ENCODE data around the gene RRAGD. TPM values are rescaled to one million over a fixed set of nuclear protein-coding genes. Genes with fewer than 3 reads are reported as not detected.

The RRAGD gene
- polyA plus RNA-seq, 1 of the 3 experiments (the other 2 are of a cell fraction) = 0.07 TPM

DNA sequence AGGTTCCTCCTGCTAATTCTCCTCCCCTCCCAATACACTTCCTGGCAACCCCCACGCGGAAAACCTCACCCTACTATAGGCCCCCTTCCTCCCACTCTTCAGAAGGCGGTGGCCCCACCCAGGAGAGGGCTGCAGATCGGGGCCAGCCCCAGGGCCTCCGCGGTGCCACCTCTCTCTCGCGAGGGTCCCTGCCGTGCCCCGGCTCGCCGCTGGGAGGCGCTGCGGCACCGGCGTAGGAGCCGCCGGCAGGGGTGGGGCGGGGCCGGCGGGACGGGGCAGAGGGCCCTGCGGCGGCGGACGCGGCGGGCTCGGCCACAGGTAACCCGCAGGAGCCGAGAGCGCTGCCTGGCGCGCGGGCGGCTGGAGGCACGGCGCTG lies 20.8 kb upstream of the RRAGD start, which contains the start of gene ANKRD6:
TSS of gene ANKRD6 (plus strand) at position 278 of the 377 bp plus-strand sequence. CDS start 133,825 bp downstream, outside the sequence.
- ChIA-PET POLR2A (interaction anchor here (1.1 kb wide), 1 partner anchor 205 kb away, joined by 5 read pairs; no protein-coding TSS in a partner anchor), CTCF (interaction anchor here (0.6 to 3.8 kb wide), 43 partner anchors 8 to 1023 kb away, joined by 3 to 35 read pairs (median 4); partner anchors contain the start of gene LYRM2)
- Histone ChIP-seq H4K20me1 (ENCODE audit: insufficient read depth) (no peaks in the 10 kb centered on the region), H3K4me1 (ENCODE audit: control insufficient read depth in 1 of 2, insufficient read depth in 2 of 2, low read depth in 1 of 2, low read length in 1 of 2) (peaks cover 7 to 9% of the 10 kb centered on the region in 2 experiments; a peak in 2 of 4 replicates), H3F3A (replicated peaks; ENCODE audit: insufficient read depth) (no peaks in the 10 kb centered on the region), H3K79me2 (ENCODE audit: insufficient read depth) (no peaks in the 10 kb centered on the region), H3K27me3 (ENCODE audit: insufficient read depth) (no peaks in the 10 kb centered on the region), H3K4me2 (peak within 1 kb of the TSS; percentile 89), H2AFZ (ENCODE audit: low read depth) (peak within 1 kb of the TSS; percentile 76), H3K9me3 (no peaks in the 10 kb centered on the region), H3K9me2 (no peaks in the 10 kb centered on the region), H3K27ac (ENCODE audit: low read depth in 2 of 2, low read length in 1 of 2) (no peak within 1 kb of the TSS; a peak in 1 of 4 replicates), H3K9ac (peak within 1 kb of the TSS; percentile 57), H3K36me3 (replicated peaks in 1 of 2; ENCODE audit: control insufficient read depth in 1 of 2, insufficient read depth in 2 of 2, low read length in 1 of 2) (no peaks in the 10 kb centered on the region), H3K4me3 (ENCODE audit: low read depth in 2 of 2, low read length in 1 of 2) (peak within 1 kb of the TSS; percentile 70 to 71)
- peak; percentile 95 for DNase-seq
- TF ChIP-seq, protein P1, sequence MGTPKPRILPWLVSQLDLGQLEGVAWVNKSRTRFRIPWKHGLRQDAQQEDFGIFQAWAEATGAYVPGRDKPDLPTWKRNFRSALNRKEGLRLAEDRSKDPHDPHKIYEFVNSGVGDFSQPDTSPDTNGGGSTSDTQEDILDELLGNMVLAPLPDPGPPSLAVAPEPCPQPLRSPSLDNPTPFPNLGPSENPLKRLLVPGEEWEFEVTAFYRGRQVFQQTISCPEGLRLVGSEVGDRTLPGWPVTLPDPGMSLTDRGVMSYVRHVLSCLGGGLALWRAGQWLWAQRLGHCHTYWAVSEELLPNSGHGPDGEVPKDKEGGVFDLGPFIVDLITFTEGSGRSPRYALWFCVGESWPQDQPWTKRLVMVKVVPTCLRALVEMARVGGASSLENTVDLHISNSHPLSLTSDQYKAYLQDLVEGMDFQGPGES (IDR thresholded peaks at IDR 0.05; ENCODE audit: low read depth, low read length) = no peak
- no peak for TF ChIP-seq POLR2AphosphoS5 (IDR thresholded peaks at IDR 0.05; ENCODE audit: low read depth, low read length)
- TF ChIP-seq CHD2 (IDR thresholded peaks at IDR 0.05; ENCODE audit: low read length, partially characterized antibody) = peak; percentile 83
- TF ChIP-seq, protein P2, sequence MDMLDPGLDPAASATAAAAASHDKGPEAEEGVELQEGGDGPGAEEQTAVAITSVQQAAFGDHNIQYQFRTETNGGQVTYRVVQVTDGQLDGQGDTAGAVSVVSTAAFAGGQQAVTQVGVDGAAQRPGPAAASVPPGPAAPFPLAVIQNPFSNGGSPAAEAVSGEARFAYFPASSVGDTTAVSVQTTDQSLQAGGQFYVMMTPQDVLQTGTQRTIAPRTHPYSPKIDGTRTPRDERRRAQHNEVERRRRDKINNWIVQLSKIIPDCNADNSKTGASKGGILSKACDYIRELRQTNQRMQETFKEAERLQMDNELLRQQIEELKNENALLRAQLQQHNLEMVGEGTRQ (IDR thresholded peaks at IDR 0.05; ENCODE audit: borderline replicate concordance, low read depth, low read length) = no peak
- TF ChIP-seq SMC3 (IDR thresholded peaks at IDR 0.05; ENCODE audit: low read depth, low read length) = peak; percentile 79
- TF ChIP-seq EP300 (IDR thresholded peaks at IDR 0.05; ENCODE audit: borderline replicate concordance in 1 of 2, low read depth in 1 of 2, low read length in 1 of 2) = no peak
- TF ChIP-seq, protein P3, sequence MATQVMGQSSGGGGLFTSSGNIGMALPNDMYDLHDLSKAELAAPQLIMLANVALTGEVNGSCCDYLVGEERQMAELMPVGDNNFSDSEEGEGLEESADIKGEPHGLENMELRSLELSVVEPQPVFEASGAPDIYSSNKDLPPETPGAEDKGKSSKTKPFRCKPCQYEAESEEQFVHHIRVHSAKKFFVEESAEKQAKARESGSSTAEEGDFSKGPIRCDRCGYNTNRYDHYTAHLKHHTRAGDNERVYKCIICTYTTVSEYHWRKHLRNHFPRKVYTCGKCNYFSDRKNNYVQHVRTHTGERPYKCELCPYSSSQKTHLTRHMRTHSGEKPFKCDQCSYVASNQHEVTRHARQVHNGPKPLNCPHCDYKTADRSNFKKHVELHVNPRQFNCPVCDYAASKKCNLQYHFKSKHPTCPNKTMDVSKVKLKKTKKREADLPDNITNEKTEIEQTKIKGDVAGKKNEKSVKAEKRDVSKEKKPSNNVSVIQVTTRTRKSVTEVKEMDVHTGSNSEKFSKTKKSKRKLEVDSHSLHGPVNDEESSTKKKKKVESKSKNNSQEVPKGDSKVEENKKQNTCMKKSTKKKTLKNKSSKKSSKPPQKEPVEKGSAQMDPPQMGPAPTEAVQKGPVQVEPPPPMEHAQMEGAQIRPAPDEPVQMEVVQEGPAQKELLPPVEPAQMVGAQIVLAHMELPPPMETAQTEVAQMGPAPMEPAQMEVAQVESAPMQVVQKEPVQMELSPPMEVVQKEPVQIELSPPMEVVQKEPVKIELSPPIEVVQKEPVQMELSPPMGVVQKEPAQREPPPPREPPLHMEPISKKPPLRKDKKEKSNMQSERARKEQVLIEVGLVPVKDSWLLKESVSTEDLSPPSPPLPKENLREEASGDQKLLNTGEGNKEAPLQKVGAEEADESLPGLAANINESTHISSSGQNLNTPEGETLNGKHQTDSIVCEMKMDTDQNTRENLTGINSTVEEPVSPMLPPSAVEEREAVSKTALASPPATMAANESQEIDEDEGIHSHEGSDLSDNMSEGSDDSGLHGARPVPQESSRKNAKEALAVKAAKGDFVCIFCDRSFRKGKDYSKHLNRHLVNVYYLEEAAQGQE (IDR thresholded peaks at IDR 0.05; ENCODE audit: low read depth, low read length) = no peak
- TF ChIP-seq, protein P4, sequence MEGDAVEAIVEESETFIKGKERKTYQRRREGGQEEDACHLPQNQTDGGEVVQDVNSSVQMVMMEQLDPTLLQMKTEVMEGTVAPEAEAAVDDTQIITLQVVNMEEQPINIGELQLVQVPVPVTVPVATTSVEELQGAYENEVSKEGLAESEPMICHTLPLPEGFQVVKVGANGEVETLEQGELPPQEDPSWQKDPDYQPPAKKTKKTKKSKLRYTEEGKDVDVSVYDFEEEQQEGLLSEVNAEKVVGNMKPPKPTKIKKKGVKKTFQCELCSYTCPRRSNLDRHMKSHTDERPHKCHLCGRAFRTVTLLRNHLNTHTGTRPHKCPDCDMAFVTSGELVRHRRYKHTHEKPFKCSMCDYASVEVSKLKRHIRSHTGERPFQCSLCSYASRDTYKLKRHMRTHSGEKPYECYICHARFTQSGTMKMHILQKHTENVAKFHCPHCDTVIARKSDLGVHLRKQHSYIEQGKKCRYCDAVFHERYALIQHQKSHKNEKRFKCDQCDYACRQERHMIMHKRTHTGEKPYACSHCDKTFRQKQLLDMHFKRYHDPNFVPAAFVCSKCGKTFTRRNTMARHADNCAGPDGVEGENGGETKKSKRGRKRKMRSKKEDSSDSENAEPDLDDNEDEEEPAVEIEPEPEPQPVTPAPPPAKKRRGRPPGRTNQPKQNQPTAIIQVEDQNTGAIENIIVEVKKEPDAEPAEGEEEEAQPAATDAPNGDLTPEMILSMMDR (IDR thresholded peaks at IDR 0.05) = peak; percentile 68
- peak; percentile 83 for TF ChIP-seq RAD21 (IDR thresholded peaks at IDR 0.05; ENCODE audit: low read length)
- TF ChIP-seq, protein P5, sequence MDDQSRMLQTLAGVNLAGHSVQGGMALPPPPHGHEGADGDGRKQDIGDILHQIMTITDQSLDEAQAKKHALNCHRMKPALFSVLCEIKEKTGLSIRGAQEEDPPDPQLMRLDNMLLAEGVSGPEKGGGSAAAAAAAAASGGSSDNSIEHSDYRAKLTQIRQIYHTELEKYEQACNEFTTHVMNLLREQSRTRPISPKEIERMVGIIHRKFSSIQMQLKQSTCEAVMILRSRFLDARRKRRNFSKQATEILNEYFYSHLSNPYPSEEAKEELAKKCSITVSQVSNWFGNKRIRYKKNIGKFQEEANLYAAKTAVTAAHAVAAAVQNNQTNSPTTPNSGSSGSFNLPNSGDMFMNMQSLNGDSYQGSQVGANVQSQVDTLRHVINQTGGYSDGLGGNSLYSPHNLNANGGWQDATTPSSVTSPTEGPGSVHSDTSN (IDR thresholded peaks at IDR 0.05) = no peak
- WGBS (ENCODE audit: low lambda C conversion rate) = 0% methylated on average over 16 of the region's 38 CpGs
